ENCODE data around the gene KRT40.

KRT40 gene

DNA sequence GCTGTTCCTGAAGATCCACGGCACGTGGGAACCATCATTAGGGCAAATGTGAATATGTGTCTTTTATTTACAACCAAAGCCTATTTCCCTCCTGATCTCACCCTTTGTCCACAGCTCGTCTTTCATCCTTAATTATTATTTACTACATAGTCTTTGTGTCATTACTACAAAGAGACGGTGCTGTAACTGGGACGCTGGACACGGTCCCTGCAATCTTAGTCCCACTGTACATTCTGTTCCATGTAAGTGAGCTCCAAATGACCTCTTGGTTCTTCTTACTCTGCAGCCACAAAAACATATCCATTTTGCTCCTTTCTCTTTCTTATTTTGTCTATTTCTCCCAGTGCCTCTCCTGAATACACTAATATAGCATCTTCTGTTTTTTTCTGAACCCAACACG, 34.0 kb downstream of the KRT40 start:
- DNase-seq = no peak

DNA sequence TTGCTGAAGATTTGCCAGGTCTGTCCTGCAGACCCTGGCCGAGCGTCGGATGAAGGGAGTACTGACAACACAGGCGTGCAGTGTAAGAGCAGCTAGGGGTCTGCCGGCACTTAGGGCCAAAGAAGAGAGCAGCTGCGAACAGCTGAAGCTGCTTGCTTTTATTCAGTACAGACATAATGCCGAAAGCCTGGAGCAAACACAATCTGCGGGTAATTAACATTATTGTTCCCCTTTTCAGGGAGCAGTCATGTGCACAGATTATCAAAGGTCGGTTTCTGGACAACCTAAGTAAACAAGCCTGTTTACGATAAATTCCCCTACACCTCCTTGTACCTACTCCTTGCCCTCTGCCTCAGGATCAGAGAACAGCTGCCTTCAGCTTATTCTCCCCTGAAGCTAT, 34.7 kb downstream of the KRT40 start:
- DNase-seq = no peak

DNA sequence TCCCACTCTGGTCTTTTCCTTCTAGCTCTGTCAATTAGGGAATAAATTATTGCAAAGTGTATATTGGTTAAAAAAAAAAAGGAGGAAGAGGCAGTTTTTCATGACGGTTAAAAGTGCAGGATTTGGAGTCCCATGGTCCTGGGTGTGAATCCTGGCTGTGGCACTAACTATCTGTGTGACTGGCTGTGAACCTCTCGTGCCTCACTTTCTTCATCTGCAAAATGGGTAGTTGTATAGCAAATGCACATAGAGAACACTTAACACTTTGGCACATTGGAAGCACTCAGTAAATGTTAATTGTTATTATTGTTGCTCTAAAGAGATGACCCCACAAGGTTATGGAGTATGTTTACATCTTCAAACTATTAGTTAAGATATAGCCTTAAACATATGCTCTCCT, 36.2 kb downstream of the KRT40 start:
- no peak for DNase-seq

DNA sequence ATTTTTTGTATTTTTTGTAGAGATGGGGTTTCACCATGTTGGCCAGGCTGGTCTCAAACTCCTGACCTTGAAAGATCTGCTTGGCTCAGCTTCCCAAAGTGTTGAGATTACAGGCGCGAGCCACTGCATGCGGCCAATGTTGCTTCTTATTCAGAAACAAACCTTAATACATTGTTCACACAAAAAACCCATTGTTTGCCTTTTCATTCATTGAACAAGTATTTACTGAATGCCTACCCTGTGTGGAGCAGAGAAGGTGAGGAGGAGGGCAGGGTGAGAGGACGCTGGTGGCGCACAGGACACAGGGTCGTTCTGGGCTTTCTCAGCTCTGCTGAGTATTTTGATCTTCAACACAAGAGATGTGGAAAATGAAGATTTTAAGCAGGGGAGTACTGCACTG, 38.7 kb downstream of the KRT40 start:
- no peak for DNase-seq

DNA sequence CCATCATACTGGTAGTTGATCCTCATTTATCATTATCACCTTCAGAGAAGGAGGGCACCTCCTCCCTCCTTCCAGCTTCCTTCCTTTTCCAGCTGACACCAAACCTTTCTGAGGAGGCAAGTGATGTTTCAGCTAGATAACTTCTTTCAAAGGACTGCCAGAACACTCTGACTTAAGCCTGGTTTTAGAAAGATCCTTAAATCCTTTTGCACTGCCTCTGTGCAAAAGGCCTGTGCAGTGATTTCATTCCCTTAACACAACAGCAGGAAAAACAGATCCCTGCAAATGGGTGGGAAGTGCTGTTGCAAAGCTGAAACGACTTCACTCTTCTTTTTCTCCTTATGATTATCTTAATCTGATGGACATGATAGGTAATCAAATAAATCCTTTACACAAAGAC, 39.6 kb downstream of the KRT40 start:
- no peak for DNase-seq

DNA sequence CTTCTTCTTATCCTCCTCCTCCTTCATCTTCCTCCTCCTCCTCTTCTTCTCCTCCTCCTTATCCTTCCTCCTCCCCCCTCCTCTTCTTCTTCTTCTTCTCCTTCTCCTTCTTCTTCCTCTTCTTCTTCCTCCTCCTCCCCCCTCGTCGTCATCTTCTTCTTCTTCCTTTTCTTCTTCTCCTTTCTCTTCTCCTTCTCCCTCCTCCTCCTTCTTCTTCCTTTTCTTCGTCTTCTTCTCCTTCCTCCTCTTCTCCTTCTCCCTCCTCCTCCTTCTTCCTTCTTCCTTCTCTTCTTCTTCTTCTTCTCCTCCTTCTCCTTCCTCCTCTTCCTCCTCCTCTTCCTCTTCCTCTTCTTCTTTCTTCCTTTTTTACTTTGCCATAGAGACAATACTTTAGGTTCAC, 41.6 kb downstream of the KRT40 start:
- no peak for DNase-seq

DNA sequence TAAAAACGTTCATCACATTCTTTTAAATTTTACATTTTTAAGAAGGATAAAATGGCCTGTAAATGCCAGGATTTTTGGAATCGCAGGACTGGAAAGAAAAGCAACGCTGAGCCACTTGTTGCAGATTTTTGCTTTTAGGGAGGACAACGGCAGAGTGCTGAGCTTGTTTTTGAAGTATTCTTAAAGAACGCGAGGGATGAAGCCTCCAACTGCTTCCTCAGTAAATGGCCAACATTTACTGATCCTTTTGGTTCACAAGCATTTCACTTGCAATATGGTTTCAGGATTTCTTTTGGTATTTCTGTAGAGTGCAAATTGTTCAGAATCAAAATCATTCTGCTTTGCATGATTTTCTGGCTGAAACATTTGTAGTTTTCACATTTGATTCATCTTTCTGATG, 43.9 kb downstream of the KRT40 start:
- no peak for DNase-seq

DNA sequence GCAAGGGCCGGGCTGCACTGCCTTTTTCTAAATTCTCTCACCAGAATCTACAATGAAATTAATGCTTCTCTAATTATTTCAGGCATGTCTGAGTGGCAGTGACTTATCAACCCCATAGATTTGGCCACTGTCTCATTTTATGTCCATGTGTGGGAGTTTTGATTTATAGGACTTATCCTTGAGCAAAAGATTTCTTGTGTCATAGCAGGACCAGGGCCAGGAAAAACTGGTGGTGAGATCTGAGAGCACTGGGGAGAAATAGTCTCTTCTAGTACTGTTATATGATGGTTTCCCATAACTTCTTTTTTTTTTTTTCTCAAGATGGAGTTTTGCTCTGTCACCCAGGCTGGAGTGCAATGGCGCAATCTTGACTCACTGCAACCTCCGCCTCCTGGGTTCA, 45.1 kb downstream of the KRT40 start:
- no peak for DNase-seq

DNA sequence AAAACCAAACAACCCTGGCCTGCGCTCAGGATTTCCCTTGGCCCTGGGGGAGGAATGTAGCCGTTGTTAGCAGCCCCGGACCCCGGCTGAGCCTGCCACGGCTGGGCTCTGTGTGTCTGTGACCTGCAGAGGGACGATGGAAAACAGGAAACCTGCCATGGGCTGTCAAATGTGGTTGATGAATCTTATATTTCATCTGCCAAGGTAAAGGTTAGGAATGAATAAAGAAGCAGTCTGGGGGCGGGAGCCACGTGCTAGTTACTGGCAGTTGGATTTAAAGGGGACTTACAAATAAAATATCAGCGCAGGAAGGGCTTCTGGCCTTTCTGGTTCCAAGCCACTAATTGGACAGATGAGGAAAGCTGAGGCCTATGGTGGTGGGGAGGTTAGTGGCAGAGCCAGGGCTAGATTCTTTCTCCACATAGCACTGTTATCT, 46.7 kb downstream of the KRT40 start, which contains the start of gene KRT23:
Gene KRT23, minus strand, starts transcription at position 263 of the 436 bp plus-strand sequence. CDS start 1,043 bp downstream, outside the sequence.
- DNase-seq = no peak

DNA sequence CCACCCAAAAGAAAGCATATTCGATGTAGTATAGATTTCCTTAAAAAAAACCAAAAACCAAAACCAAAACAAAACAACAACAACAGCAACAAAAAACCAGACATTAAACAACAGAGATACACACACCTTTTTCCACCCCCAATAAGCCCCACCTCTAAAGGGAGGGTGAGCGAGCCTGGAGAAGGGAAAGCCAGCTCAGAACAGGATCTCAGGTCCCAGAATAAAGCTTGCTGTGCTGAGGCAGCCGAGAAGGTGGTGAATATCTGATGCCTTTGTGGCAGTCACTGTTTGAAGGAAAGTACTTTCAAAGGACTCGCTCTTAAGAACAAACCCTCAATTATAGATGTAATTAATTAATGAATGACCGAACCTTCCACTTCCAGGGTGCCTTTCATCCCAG, 47.1 kb downstream of the KRT40 start:
- DNase-seq = no peak

DNA sequence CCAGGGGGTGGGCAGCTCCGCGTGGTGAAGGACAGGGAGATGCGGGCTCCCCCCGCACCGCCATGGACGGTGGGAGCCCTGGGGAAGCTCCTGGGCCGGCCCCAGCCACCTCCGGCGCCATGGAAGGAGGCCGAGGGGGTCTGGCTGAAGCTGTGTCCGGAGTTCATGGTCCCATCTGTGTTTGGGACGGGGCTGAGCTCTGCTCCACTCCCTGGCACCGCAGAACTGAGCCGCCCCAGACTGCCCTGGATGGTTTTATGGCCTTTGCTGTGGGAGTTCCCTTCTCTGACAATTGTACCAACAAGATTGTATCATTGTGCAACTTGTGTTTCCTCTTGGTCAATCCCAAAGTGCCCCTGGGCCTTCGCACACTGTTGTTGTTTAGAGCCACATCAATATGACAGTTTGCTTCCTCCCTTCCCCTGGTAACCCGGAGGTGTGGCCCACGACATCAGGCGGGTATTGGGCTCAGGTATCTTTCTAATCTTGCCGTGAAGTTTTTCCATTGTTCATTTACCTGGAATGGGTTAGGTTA, 47.6 kb downstream of the KRT40 start:
- DNase-seq = no peak

DNA sequence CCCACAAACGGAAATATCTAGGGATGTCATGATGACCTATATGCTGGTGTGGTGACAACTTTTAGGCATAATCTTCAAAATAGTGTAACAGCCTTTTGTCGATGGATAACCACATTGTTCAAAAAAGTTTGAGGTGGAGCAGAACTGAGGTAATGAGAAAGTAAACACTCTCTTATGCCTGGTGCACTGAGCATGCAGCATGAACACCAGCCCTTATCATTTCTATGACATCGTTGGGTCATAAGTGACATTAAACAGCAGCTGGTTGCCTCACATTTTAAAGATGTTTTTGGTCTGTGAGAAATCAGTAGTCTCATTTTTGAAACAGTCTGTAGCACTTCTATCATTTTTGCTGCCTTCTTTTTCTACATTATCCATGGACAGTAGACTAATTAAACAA, 48.5 kb downstream of the KRT40 start:
- no peak for DNase-seq

DNA sequence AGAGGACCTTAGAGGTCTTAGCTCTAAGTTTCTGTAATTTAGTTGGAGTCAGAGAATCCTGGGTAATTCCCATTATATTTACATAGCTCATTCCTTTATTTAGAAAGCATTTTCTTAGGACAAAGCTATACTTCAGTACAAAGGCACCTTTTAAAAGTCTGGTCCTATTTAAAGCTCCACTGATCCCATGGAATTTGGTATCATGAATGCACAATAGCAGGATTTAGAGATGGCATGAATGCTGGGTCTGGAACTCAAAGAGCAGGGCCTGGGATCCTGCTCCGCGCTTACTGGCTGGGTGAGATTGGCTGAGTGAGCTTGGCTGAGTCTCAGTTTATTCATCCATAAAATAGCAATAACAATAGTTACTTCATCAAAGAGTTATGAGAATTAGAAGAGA, 51.5 kb downstream of the KRT40 start:
- no peak for DNase-seq

DNA sequence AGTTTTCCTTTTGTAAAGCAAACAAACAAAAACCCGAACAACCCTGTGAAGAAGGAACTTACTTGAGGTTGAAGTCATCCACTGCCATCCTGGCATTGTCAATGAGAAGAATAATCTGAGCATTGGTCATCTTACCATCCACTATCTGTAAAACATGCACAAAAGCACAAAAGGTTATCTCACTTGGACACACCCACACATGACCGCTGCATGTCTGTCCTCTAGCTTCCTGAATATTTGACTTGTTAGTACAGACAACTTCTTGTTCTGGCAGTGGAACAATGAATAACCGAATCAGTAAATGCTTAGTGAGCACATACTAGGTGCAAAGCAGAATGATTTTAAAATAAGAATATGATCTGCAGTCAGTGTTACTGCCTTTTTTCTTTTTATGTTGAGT, 52.8 kb downstream of the KRT40 start:
- DNase-seq = no peak

Data from NCI-H2107 (cell line).